ENCODE results near the gene HOXB9. TPM values are rescaled to one million over a fixed set of nuclear protein-coding genes. Genes with fewer than 3 reads are reported as not detected.

Gene HOXB9
- total and polyA plus RNA-seq, 9 donors: 0.31 to 1.3 (median 0.57) TPM

- H3K4me1 ChIP-seq (ENCODE audit: control insufficient read depth, insufficient read depth, low read length): peaks cover 24% of the 10 kb centered on the region
- WGBS (ENCODE audit: insufficient coverage): 50% methylated on average over 2 of the region's 17 CpGs
- no peak overlapping the region for H3K27ac ChIP-seq (ENCODE audit: low read length)
- H3K9me3 ChIP-seq (replicated peaks; ENCODE audit: control insufficient read depth, low read depth, low read length): no peaks in the 10 kb centered on the region
- H3K27me3 ChIP-seq (ENCODE audit: control insufficient read depth, insufficient read depth, low read length): peaks cover 100% of the 10 kb centered on the region
- H3K4me3 ChIP-seq (ENCODE audit: low read length): no peak overlapping the region
- no peak for DNase-seq
- H3K36me3 ChIP-seq (ENCODE audit: control insufficient read depth, insufficient read depth, low read length): no peaks in the 10 kb centered on the region
These were observed 10.0 kb downstream of the HOXB9 start for GRCh38 chr17:48615963-48616716.

- H3K27ac ChIP-seq (ENCODE audit: low read length): no peak within 1 kb of the TSS
- peak within 1 kb of the TSS; percentile 13 for H3K4me3 ChIP-seq (ENCODE audit: low read length)
- no peak for DNase-seq
- no peaks in the 10 kb centered on the region for H3K36me3 ChIP-seq (ENCODE audit: control insufficient read depth, insufficient read depth, low read length)
- WGBS (ENCODE audit: insufficient coverage): 0% methylated on average over 1 of the region's 41 CpGs
- H3K27me3 ChIP-seq (ENCODE audit: control insufficient read depth, insufficient read depth, low read length): peaks cover 100% of the 10 kb centered on the region
- no peaks in the 10 kb centered on the region for H3K9me3 ChIP-seq (replicated peaks; ENCODE audit: control insufficient read depth, low read depth, low read length)
- H3K4me1 ChIP-seq (ENCODE audit: control insufficient read depth, insufficient read depth, low read length): peaks cover 32% of the 10 kb centered on the region
These were observed 10.9 kb downstream of the HOXB9 start, which contains the start of gene HOXB8 for GRCh38 chr17:48615047-48615962. Gene HOXB8 (minus strand): TSS chr17:48615292. CDS start chr17:48614704, 588 bp downstream.

- WGBS (ENCODE audit: insufficient coverage): under 1% methylated on average over 52 of the region's 55 CpGs
- no peak for DNase-seq
- Histone ChIP-seq H3K4me3 (ENCODE audit: low read length) (peak overlapping the region; percentile 13), H3K36me3 (ENCODE audit: control insufficient read depth, insufficient read depth, low read length) (no peaks in the 10 kb centered on the region), H3K4me1 (ENCODE audit: control insufficient read depth, insufficient read depth, low read length) (peaks cover 36% of the 10 kb centered on the region), H3K27me3 (ENCODE audit: control insufficient read depth, insufficient read depth, low read length) (peaks cover 100% of the 10 kb centered on the region), H3K9me3 (replicated peaks; ENCODE audit: control insufficient read depth, low read depth, low read length) (no peaks in the 10 kb centered on the region), H3K27ac (ENCODE audit: low read length) (no peak overlapping the region)
These were observed 12.1 kb downstream of the HOXB9 start for GRCh38 chr17:48613862-48614694.

GRCh38 chr17:48612854-48613691 is 13.1 kb downstream of the HOXB9 start:
- peak overlapping the region; percentile 47 for H3K27ac ChIP-seq (ENCODE audit: low read length)
- peak overlapping the region; percentile 28 for H3K4me3 ChIP-seq (ENCODE audit: low read length)
- no peaks in the 10 kb centered on the region for H3K36me3 ChIP-seq (ENCODE audit: control insufficient read depth, insufficient read depth, low read length)
- H3K9me3 ChIP-seq (replicated peaks; ENCODE audit: control insufficient read depth, low read depth, low read length): no peaks in the 10 kb centered on the region
- DNase-seq: no peak
- H3K4me1 ChIP-seq (ENCODE audit: control insufficient read depth, insufficient read depth, low read length): peaks cover 34% of the 10 kb centered on the region
- peaks cover 100% of the 10 kb centered on the region for H3K27me3 ChIP-seq (ENCODE audit: control insufficient read depth, insufficient read depth, low read length)
- under 1% methylated on average over 58 of the region's 67 CpGs for WGBS (ENCODE audit: insufficient coverage)

- H3K27ac ChIP-seq (ENCODE audit: low read length): peak overlapping the region; percentile 35
- peaks cover 31% of the 10 kb centered on the region for H3K4me1 ChIP-seq (ENCODE audit: control insufficient read depth, insufficient read depth, low read length)
- H3K9me3 ChIP-seq (replicated peaks; ENCODE audit: control insufficient read depth, low read depth, low read length): no peaks in the 10 kb centered on the region
- H3K27me3 ChIP-seq (ENCODE audit: control insufficient read depth, insufficient read depth, low read length): peaks cover 100% of the 10 kb centered on the region
- DNase-seq: no peak
- WGBS (ENCODE audit: insufficient coverage): 0% methylated on average over 5 of the region's 15 CpGs
- no peaks in the 10 kb centered on the region for H3K36me3 ChIP-seq (ENCODE audit: control insufficient read depth, insufficient read depth, low read length)
- H3K4me3 ChIP-seq (ENCODE audit: low read length): no peak overlapping the region
These were observed 13.7 kb downstream of the HOXB9 start for GRCh38 chr17:48612456-48612853.

- DNase-seq: no peak
- Histone ChIP-seq H3K9me3 (replicated peaks; ENCODE audit: control insufficient read depth, low read depth, low read length) (no peaks in the 10 kb centered on the region), H3K4me1 (ENCODE audit: control insufficient read depth, insufficient read depth, low read length) (peaks cover 31% of the 10 kb centered on the region), H3K27me3 (ENCODE audit: control insufficient read depth, insufficient read depth, low read length) (peaks cover 100% of the 10 kb centered on the region), H3K36me3 (ENCODE audit: control insufficient read depth, insufficient read depth, low read length) (no peaks in the 10 kb centered on the region), H3K27ac (ENCODE audit: low read length) (peak overlapping the region; percentile 69), H3K4me3 (ENCODE audit: low read length) (peak overlapping the region; percentile 63)
- 2% methylated on average over 28 of the region's 36 CpGs for WGBS (ENCODE audit: insufficient coverage)
These were observed 14.3 kb downstream of the HOXB9 start for GRCh38 chr17:48611681-48612455.

GRCh38 chr17:48611213-48611612 is 14.9 kb downstream of the HOXB9 start:
- Histone ChIP-seq H3K9me3 (replicated peaks; ENCODE audit: control insufficient read depth, low read depth, low read length) (no peaks in the 10 kb centered on the region), H3K36me3 (ENCODE audit: control insufficient read depth, insufficient read depth, low read length) (no peaks in the 10 kb centered on the region), H3K4me3 (ENCODE audit: low read length) (peak overlapping the region; percentile 63), H3K4me1 (ENCODE audit: control insufficient read depth, insufficient read depth, low read length) (peaks cover 31% of the 10 kb centered on the region), H3K27ac (ENCODE audit: low read length) (peak overlapping the region; percentile 60), H3K27me3 (ENCODE audit: control insufficient read depth, insufficient read depth, low read length) (peaks cover 100% of the 10 kb centered on the region)
- no peak for DNase-seq
- WGBS (ENCODE audit: insufficient coverage): 3% methylated on average over 12 of the region's 22 CpGs

GRCh38 chr17:48610282-48611211 is 15.6 kb downstream of the HOXB9 start, which contains the start of gene HOXB7:
Gene HOXB7 (minus strand): TSS chr17:48611017. CDS start chr17:48610918, 99 bp downstream.
- peaks cover 100% of the 10 kb centered on the region for H3K27me3 ChIP-seq (ENCODE audit: control insufficient read depth, insufficient read depth, low read length)
- H3K27ac ChIP-seq (ENCODE audit: low read length): peak within 1 kb of the TSS; percentile 69
- peaks cover 31% of the 10 kb centered on the region for H3K4me1 ChIP-seq (ENCODE audit: control insufficient read depth, insufficient read depth, low read length)
- WGBS (ENCODE audit: insufficient coverage): under 1% methylated on average over 61 of the region's 79 CpGs
- H3K4me3 ChIP-seq (ENCODE audit: low read length): peak within 1 kb of the TSS; percentile 63
- DNase-seq: peak; percentile 55
- no peaks in the 10 kb centered on the region for H3K9me3 ChIP-seq (replicated peaks; ENCODE audit: control insufficient read depth, low read depth, low read length)
- H3K36me3 ChIP-seq (ENCODE audit: control insufficient read depth, insufficient read depth, low read length): no peaks in the 10 kb centered on the region
